Small intestine (tissue), 7 donors: ENCODE data around the gene SP1. TPM values are rescaled to one million over a fixed set of nuclear protein-coding genes. Genes with fewer than 3 reads are reported as not detected.
"Not testable (repeated sequence)": the region's sequence is repeated elsewhere in the genome, so short reads cannot be mapped to it uniquely, and the experiment has no call there.

Experiments used
- DNase-seq, 2 donors: peaks; one replicate each; pipeline versions ENCODE4 v3.0.0 to v3.0.0-alpha.2; 2013
- FAIRE-seq: peaks from 2 replicates; lab custom pipeline; 2012; peaks lifted over from hg19 to GRCh38; lab: Jason Lieb, UNC
- H3K27ac ChIP-seq, 3 donors: one replicate each; pipeline ENCODE4 v1.5.1; 2013; ENCODE audit warnings: low read length in 2 of 3, mild to moderate bottlenecking in 2 of 3, control low read depth in 1 of 3, inconsistent platforms in 1 of 3, low read depth in 1 of 3, moderate library complexity in 1 of 3
- H3K27me3 ChIP-seq, 3 donors: one replicate each; pipeline ENCODE4 v1.6.1; 2013; ENCODE audit warnings: low read length in 3 of 3, inconsistent platforms in 1 of 3; ENCODE audit not compliant: control insufficient read depth in 3 of 3, insufficient read depth in 3 of 3
- H3K36me3 ChIP-seq, 3 donors: one replicate each; pipeline ENCODE4 v1.6.1; 2013; ENCODE audit warnings: low read length in 3 of 3, inconsistent platforms in 1 of 3, low read depth in 1 of 3, mild to moderate bottlenecking in 1 of 3, moderate library complexity in 1 of 3; ENCODE audit not compliant: control insufficient read depth in 3 of 3, insufficient read depth in 2 of 3
- H3K4me1 ChIP-seq, 3 donors: one replicate each; pipeline ENCODE4 v1.6.1; 2013; ENCODE audit warnings: low read length in 2 of 3, inconsistent platforms in 1 of 3, low read depth in 1 of 3, mild to moderate bottlenecking in 1 of 3, moderate library complexity in 1 of 3; ENCODE audit not compliant: control insufficient read depth in 3 of 3, insufficient read depth in 2 of 3
- H3K4me3 ChIP-seq, 3 donors: one replicate each; pipeline ENCODE4 v1.5.1; 2013; ENCODE audit warnings: low read length in 3 of 3, control low read depth in 1 of 3, inconsistent platforms in 1 of 3, low read depth in 1 of 3, mild to moderate bottlenecking in 1 of 3, moderate library complexity in 1 of 3
- H3K9me3 ChIP-seq, 2 donors: one replicate each; pipeline ENCODE4 v1.6.1; 2013; ENCODE audit warnings: low read depth in 1 of 2, low read length in 1 of 2; ENCODE audit not compliant: control insufficient read depth in 2 of 2, insufficient read depth in 1 of 2
- WGBS, 3 donors: extraction: QIAGEN DNeasy Blood & Tissue Kit; methylation state at CpG; one replicate each; pipeline ENCODE4 v1.1.7; 2013; 5-methylcytosine and 5-hydroxymethylcytosine counted together
- polyA plus RNA-seq, 4 donors: library from polyadenylated mRNA; stranded (reverse) in 3 of 4; unstranded in 1 of 4; fragments of 200-250 nt in 3 of 4; fragments of 120-200 nt in 1 of 4; gene quantifications; one replicate each; pipeline versions ENCODE4 v1.2.1 to v1.2.3, GENCODE V29; 2013
- donor health status: healthy with polysubstance abuse.
- donor health status: control.
- donor health status: control.
- donor health status: Bipolar disorder and iron deficiency.
- donor health status: healthy.

The SP1 gene
- polyA plus RNA-seq, 4 donors, result 13.8 to 75.6 (median 18.3) TPM

DNA sequence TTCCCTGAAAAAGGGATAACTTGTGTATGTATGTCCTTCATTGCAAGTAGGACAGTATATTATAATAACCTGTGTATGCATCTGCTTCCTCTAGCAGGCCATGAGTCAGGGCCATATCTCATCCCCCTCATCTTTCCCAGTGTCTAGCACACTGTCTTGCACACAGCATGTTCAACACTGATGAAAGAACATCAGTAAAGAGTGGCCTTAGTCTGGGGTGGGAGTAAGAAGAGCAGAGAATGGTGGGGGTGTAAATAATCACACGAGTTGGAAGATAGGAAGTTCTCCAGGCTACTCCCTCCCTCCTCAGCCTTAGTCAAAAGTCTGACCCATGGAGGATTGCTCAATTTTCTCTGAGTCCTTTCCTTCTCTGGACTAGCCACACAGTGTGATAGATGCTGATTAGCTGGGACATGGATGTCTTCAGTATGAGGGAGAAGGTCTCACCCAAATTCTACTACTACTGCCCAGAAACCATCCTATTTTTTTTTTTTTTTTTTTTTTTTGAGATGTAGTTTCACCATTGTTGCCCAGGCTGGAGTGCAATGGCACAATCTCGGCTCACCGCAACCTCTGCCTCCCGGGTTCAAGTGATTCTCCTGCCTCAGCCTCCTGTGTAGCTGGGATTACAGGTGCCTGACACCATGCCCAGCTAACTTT, 14.6 kb upstream of the SP1 start:
- H3K4me1 ChIP-seq, result peaks cover 0 to 2% (median 0%) of the 10 kb centered on the region in 3 donors
- DNase-seq, result no peak
- no peaks in the 10 kb centered on the region for H3K27me3 ChIP-seq
- FAIRE-seq, result no peak
- H3K27ac ChIP-seq, result peak overlapping the region in 1 of 3 donors; percentile 62
- no peak overlapping the region for H3K4me3 ChIP-seq
- 76 to 84% (median 83%) methylated on average over 4 of the region's 4 CpGs for WGBS, 3 donors
- no peaks in the 10 kb centered on the region for H3K9me3 ChIP-seq
- H3K36me3 ChIP-seq, result no peaks in the 10 kb centered on the region

GRCh38 chr12:53373554-53374133, 6.3 kb upstream of the SP1 start:
- H3K27ac ChIP-seq, result peak overlapping the region; percentile 86 to 100 (median 88)
- 53 to 68% (median 55%) methylated on average over 6 of the region's 6 CpGs for WGBS, 3 donors
- FAIRE-seq, H3K36me3 ChIP-seq, H3K9me3 ChIP-seq, H3K4me3 ChIP-seq, H3K27me3 ChIP-seq: not testable (repeated sequence)
- H3K4me1 ChIP-seq, result peaks cover 0 to 34% (median 0%) of the 10 kb centered on the region in 3 donors
- peak; percentile 54 to 65 for DNase-seq

DNA sequence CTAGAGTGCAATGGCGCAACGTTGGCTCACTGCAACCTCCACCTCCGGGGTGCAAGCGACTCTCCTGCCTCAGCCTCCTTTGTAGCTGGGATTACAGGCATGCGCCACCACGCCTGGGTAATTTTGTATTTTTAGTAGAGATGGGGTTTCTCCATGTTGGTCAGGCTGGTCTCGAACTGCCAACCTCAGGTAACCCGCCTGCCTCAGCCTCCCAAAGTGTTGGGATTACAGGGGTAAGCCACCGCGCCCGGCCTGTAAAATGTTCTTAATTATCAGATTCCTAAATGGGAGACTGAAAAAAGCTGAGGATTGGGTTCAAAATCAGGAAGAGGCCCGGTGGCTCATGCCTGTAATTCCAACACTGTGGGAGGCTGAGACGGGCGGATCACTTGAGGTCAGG, 5.7 kb upstream of the SP1 start:
- H3K4me3 ChIP-seq, H3K36me3 ChIP-seq, FAIRE-seq, H3K9me3 ChIP-seq, DNase-seq, H3K27me3 ChIP-seq: not testable (repeated sequence)
- Histone ChIP-seq H3K27ac (peak overlapping the region; percentile 86 to 100 (median 88)), H3K4me1 (peaks cover 0 to 40% (median 0%) of the 10 kb centered on the region in 3 donors)
- WGBS, 3 donors, result 86 to 91% (median 90%) methylated on average over 14 of the region's 14 CpGs

GRCh38 chr12:53376747-53377146, 3.2 kb upstream of the SP1 start:
- Histone ChIP-seq H3K4me3 (no peak overlapping the region), H3K36me3 (peaks cover 0 to 2% (median 1%) of the 10 kb centered on the region in 3 donors), H3K9me3 (no peaks in the 10 kb centered on the region), H3K27ac (no peak overlapping the region), H3K27me3 (no peaks in the 10 kb centered on the region), H3K4me1 (peaks cover 2 to 35% (median 4%) of the 10 kb centered on the region in 3 donors)
- 86 to 92% (median 89%) methylated on average over 2 of the region's 2 CpGs for WGBS, 3 donors
- FAIRE-seq, result no peak
- DNase-seq, result no peak

GRCh38 chr12:53378222-53378621, 1.8 kb upstream of the SP1 start:
- DNase-seq (no peak), FAIRE-seq (no peak)
- no peaks in the 10 kb centered on the region for H3K27me3 ChIP-seq
- peak overlapping the region; percentile 86 to 96 (median 94) for H3K27ac ChIP-seq
- peaks cover 2 to 40% (median 15%) of the 10 kb centered on the region in 3 donors for H3K4me1 ChIP-seq
- H3K4me3 ChIP-seq, result no peak overlapping the region
- H3K9me3 ChIP-seq, result no peaks in the 10 kb centered on the region
- H3K36me3 ChIP-seq, result peaks cover 5 to 17% (median 8%) of the 10 kb centered on the region in 3 donors
- WGBS, 3 donors, result 97 to 99% (median 98%) methylated on average over 12 of the region's 12 CpGs

- Histone ChIP-seq H3K27me3 (no peaks in the 10 kb centered on the region), H3K4me1 (peaks cover 2 to 36% (median 18%) of the 10 kb centered on the region in 3 donors), H3K36me3 (peaks cover 9 to 19% (median 11%) of the 10 kb centered on the region in 3 donors), H3K27ac (peak overlapping the region; percentile 86 to 96 (median 94)), H3K9me3 (no peaks in the 10 kb centered on the region), H3K4me3 (peak overlapping the region; percentile 22 to 57 (median 46))
- DNase-seq (peak; percentile 57 to 75), FAIRE-seq (no peak)
- 10 to 16% (median 14%) methylated on average over 23 of the region's 23 CpGs for WGBS, 3 donors
Measured at GRCh38 chr12:53378724-53379388, 1.1 kb upstream of the SP1 start.

GRCh38 chr12:53379389-53380103, 430 bp upstream of the SP1 start:
- Histone ChIP-seq H3K27ac (peak overlapping the region; percentile 86 to 97 (median 94)), H3K9me3 (no peaks in the 10 kb centered on the region)
- FAIRE-seq, result peak; percentile 92

More at GRCh38 chr12:53379389-53380103, 430 bp upstream of the SP1 start:
- peak; percentile 99 to 100 for DNase-seq
- Histone ChIP-seq H3K4me1 (peaks cover 2 to 34% (median 20%) of the 10 kb centered on the region in 3 donors), H3K27me3 (no peaks in the 10 kb centered on the region), H3K4me3 (peak overlapping the region; percentile 22 to 85 (median 57)), H3K36me3 (peaks cover 9 to 24% (median 11%) of the 10 kb centered on the region in 3 donors)
- WGBS, 3 donors, result 0% methylated on average over 29 of the region's 29 CpGs
